Activated CD8-positive, alpha-beta T cell treated with anti-CD3 and anti-CD28 coated beads for 36 hours (primary cell): ENCODE results near the gene SYNRG. TPM values are rescaled to one million over a fixed set of nuclear protein-coding genes. Genes with fewer than 3 reads are reported as not detected.
"Not testable (repeated sequence)": the region's sequence is repeated elsewhere in the genome, so short reads cannot be mapped to it uniquely, and the experiment has no call there.

ENCODE experiments used
- ATAC-seq: fragments of 200-7000 bp; cut with Tn5 transposase; one replicate; pipeline ENCODE4 v1.10.0; 2021; ENCODE audit warnings: mild to moderate bottlenecking, moderate library complexity
- CTCF ChIA-PET: fragments of 350-600 bp; sonication (Branson Sonifier 250); formaldehyde crosslinking; loops from one replicate; lab custom pipeline; 2021; ENCODE audit warnings: antibody characterized with exemption; lab: Charles Lee
- POLR2A ChIA-PET: fragments of 350-600 bp; sonication (Branson Sonifier 250); formaldehyde crosslinking; loops from one replicate; lab custom pipeline; 2021; ENCODE audit warnings: antibody characterized with exemption; lab: Charles Lee
- DNase-seq: peaks from one replicate; pipeline ENCODE4 v3.0.0-alpha.2; 2020
- H3K27ac Mint-ChIP-seq: one replicate; pipeline ENCODE4 v1.8.0; 2021; ENCODE audit warnings: mild to moderate bottlenecking, mixed read lengths
- H3K27me3 Mint-ChIP-seq: one replicate; pipeline ENCODE4 v1.8.0; 2021; ENCODE audit warnings: mixed read lengths
- H3K36me3 Mint-ChIP-seq: one replicate; pipeline ENCODE4 v1.8.0; 2021; ENCODE audit warnings: low read depth, mixed read lengths
- H3K4me1 Mint-ChIP-seq: one replicate; pipeline ENCODE4 v1.8.0; 2021; ENCODE audit warnings: low read depth, mixed read lengths
- H3K4me3 Mint-ChIP-seq: one replicate; pipeline ENCODE4 v1.8.0; 2021; ENCODE audit warnings: mild to moderate bottlenecking, moderate library complexity, mixed read lengths
- H3K9me3 Mint-ChIP-seq: one replicate; pipeline ENCODE4 v1.8.0; 2021; ENCODE audit warnings: mixed read lengths
- intact Hi-C: fragments of 100-400 bp; cut with micrococcal nuclease; formaldehyde crosslinking; loops from one replicate; pipeline ENCODE4 v1.10.0; 2022
- total RNA-seq, 2 experiments: library from RNA; stranded (reverse); gene quantifications; one replicate each; pipeline ENCODE4 v1.2.3, GENCODE V29; 2021
- TF ChIP-seq, protein P1 (sequence below): fragments of 200-600 bp; IDR thresholded peaks from one replicate; pipeline ENCODE4 v1.8.0; 2022; ENCODE audit warnings: antibody characterized with exemption, mild to moderate bottlenecking

The SYNRG gene
- total RNA-seq, 2 experiments from 2014 or later, result 35.4 to 43.1 TPM

DNA sequence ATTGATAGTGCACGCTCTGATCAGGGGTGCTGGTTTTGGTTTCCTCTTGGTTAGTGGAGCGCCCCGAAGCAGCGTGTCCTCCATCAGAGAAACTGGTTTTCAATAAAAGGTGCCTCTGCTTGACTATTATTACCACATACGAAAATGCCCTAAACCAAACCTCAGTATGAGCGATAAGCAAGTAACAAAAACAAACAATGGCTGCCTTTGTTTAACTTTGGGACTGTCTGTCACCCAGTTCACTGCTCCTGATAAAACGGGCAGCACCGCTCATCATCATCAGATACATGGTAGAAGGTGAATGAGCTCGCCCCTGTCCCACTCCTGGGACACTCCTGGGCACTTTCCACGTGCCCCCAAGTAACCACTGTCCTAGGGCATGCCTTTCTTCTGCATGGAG lies 95.5 kb downstream of the SYNRG start:
- Mint-ChIP-seq H3K9me3 (no peaks in the 10 kb centered on the region), H3K36me3 (peaks cover 20% of the 10 kb centered on the region), H3K4me1 (peaks cover 15% of the 10 kb centered on the region), H3K27me3 (no peaks in the 10 kb centered on the region), H3K27ac (no peak overlapping the region), H3K4me3 (no peak overlapping the region)
- intact Hi-C loops, result no loop called here
- CTCF ChIA-PET, result no interaction called here
- TF ChIP-seq, protein P1, sequence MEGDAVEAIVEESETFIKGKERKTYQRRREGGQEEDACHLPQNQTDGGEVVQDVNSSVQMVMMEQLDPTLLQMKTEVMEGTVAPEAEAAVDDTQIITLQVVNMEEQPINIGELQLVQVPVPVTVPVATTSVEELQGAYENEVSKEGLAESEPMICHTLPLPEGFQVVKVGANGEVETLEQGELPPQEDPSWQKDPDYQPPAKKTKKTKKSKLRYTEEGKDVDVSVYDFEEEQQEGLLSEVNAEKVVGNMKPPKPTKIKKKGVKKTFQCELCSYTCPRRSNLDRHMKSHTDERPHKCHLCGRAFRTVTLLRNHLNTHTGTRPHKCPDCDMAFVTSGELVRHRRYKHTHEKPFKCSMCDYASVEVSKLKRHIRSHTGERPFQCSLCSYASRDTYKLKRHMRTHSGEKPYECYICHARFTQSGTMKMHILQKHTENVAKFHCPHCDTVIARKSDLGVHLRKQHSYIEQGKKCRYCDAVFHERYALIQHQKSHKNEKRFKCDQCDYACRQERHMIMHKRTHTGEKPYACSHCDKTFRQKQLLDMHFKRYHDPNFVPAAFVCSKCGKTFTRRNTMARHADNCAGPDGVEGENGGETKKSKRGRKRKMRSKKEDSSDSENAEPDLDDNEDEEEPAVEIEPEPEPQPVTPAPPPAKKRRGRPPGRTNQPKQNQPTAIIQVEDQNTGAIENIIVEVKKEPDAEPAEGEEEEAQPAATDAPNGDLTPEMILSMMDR, result no peak
- POLR2A ChIA-PET, result interaction anchor here (1.5 kb wide), 1 partner anchor 23 kb away, joined by 6 read pairs; no protein-coding TSS in a partner anchor
- DNase-seq, result no peak
- ATAC-seq, result no peak

DNA sequence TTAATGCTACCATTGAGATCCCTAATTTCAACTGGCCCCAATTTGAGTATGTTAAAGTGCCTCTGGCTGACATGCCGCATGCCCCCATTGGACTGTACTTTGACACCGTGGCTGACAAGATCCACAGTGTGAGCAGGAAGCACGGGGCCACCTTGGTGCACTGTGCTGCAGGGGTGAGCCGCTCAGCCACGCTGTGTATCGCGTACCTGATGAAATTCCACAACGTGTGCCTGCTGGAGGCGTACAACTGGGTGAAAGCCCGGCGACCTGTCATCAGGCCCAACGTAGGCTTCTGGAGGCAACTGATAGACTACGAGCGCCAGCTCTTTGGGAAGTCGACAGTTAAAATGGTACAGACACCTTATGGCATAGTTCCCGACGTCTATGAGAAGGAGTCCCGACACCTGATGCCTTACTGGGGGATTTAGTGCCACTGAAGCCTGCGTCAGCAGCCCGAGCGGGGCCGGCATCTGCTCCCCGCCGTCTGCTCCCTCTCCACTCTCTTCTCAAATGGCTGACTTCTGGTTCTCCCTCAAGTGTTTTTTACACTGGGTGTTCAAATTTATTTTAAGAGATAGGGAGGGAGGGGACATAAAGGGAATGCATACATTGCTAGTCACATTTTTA lies 96.7 kb downstream of the SYNRG start:
- no peaks in the 10 kb centered on the region for H3K27me3 Mint-ChIP-seq
- intact Hi-C loops, result no loop called here
- DNase-seq, result no peak
- H3K27ac Mint-ChIP-seq, result no peak overlapping the region
- H3K9me3 Mint-ChIP-seq, result no peaks in the 10 kb centered on the region
- no peak overlapping the region for H3K4me3 Mint-ChIP-seq
- H3K36me3 Mint-ChIP-seq, result peaks cover 17% of the 10 kb centered on the region
- POLR2A ChIA-PET, result interaction anchor here (0.7 to 1.5 kb wide), 2 partner anchors 22 to 86 kb away, joined by 3 to 6 read pairs; no protein-coding TSS in a partner anchor
- TF ChIP-seq, protein P1, result no peak
- CTCF ChIA-PET, result no interaction called here
- peaks cover 15% of the 10 kb centered on the region for H3K4me1 Mint-ChIP-seq
- ATAC-seq, result no peak

DNA sequence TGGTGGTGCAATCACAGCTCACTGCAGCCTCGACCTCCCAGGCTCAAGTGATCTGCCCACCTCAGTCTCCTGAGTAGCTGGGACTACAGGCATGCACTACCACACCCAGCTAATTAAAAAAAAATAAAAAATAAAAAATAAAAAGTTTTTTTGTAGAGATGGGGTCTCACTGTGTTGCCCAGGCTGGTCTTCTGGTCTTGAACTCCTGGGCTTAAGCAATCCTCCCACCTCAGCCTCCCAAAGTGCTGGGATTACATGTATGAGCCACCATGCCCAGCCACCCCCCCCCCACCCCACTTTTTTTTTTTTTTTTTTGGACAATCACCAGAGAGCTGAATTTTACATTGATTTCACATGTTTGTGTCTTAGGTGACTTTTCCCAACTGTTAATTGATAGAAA lies 97.6 kb downstream of the SYNRG start:
- CTCF ChIA-PET, H3K27me3 Mint-ChIP-seq, DNase-seq, H3K27ac Mint-ChIP-seq, ATAC-seq, H3K4me3 Mint-ChIP-seq, intact Hi-C loops, POLR2A ChIA-PET, H3K9me3 Mint-ChIP-seq: not testable (repeated sequence)
- peaks cover 15% of the 10 kb centered on the region for H3K36me3 Mint-ChIP-seq
- peaks cover 15% of the 10 kb centered on the region for H3K4me1 Mint-ChIP-seq

DNA sequence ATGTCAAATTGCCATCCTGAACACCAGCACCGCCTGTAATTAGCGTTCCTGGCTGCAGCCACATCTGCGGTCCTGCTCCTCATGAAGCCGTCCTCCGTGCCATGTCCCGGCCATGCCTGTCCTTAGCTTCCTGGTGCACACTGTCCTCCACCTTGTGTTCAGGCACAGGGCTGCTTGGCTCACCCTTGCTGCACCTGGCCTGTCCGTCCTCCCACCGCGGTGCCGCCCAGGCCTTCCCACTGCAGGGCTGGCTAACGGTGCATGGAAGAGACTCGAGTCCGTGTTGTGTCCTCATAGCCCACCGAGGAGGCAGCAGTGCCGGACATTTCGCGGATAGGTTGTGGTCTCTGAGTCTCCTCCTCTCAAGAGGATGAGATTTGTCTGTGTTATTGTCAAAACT lies 99.2 kb downstream of the SYNRG start:
- H3K27me3 Mint-ChIP-seq, result no peaks in the 10 kb centered on the region
- H3K9me3 Mint-ChIP-seq, result no peaks in the 10 kb centered on the region
- peaks cover 17% of the 10 kb centered on the region for H3K4me1 Mint-ChIP-seq
- intact Hi-C loops, result no loop called here
- DNase-seq (no peak), ATAC-seq (no peak)
- TF ChIP-seq, protein P1, result no peak
- ChIA-PET POLR2A (no interaction called here), CTCF (no interaction called here)
- no peak overlapping the region for H3K27ac Mint-ChIP-seq
- H3K36me3 Mint-ChIP-seq, result peaks cover 12% of the 10 kb centered on the region
- no peak overlapping the region for H3K4me3 Mint-ChIP-seq

DNA sequence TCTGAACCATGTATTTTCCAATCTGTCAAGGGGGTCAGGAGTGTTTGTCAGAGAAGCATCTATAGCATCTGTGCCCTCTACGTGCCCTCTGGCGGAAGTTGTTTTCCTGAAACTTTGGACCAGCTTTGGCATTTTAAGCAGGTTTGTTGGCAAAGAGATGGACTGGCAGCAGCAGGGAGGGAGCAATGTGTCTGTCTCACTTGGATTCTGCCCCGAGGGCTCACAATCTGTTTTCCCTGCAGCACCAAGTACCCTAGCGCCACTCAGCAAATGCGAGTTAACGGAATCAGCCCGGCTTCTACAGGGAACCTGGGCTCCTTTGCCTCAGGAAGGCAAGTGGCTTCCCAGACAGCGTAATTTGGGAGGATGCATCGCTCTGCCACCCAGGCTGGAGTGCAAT lies 102.1 kb downstream of the SYNRG start:
- no peak for ATAC-seq
- intact Hi-C loops, result no loop called here
- Mint-ChIP-seq H3K27ac (no peak overlapping the region), H3K4me3 (no peak overlapping the region), H3K4me1 (peaks cover 17% of the 10 kb centered on the region), H3K27me3 (no peaks in the 10 kb centered on the region), H3K9me3 (no peaks in the 10 kb centered on the region), H3K36me3 (peaks cover 4% of the 10 kb centered on the region)
- DNase-seq, result no peak
- TF ChIP-seq, protein P1, result no peak
- ChIA-PET POLR2A (no interaction called here), CTCF (interaction anchor here (0.6 kb wide), 1 partner anchor 88 kb away, joined by 3 read pairs; no protein-coding TSS in a partner anchor)
